ENCODE results near the gene SBF2. TPM values are rescaled to one million over a fixed set of nuclear protein-coding genes. Genes with fewer than 3 reads are reported as not detected.
A peak's percentile ranks its signal among the peaks of the same experiment; 100 is the strongest.

Gene SBF2
- total RNA-seq, 1 experiment from 2014 or later, result 13.8 TPM

GRCh38 chr11:9878936-9879335, 415.1 kb downstream of the SBF2 start:
- Histone ChIP-seq H3K79me2 (ENCODE audit: low read length) (no peaks in the 10 kb centered on the region), H3K9me3 (ENCODE audit: low read length) (no peaks in the 10 kb centered on the region), H3K9me2 (replicated peaks; ENCODE audit: insufficient read depth, low read length) (no peaks in the 10 kb centered on the region), H3K4me2 (ENCODE audit: low read depth, low read length, poor library complexity, severe bottlenecking) (no peak overlapping the region), H3K4me3 (ENCODE audit: low read length) (no peak overlapping the region), H3K9ac (ENCODE audit: low read length) (no peak overlapping the region), H3K4me1 (ENCODE audit: low read length) (no peaks in the 10 kb centered on the region), H4K20me1 (ENCODE audit: insufficient read depth, low read depth, low read length) (no peaks in the 10 kb centered on the region), H3K36me3 (ENCODE audit: insufficient read depth, low read length) (no peaks in the 10 kb centered on the region), H2AFZ (ENCODE audit: low read length) (no peak overlapping the region), H3K27ac (ENCODE audit: low read length) (no peak overlapping the region), H3K27me3 (ENCODE audit: low read length) (no peaks in the 10 kb centered on the region)
- DNase-seq, result peak; percentile 37

- H2AFZ ChIP-seq (ENCODE audit: low read length), result no peak overlapping the region
- H3K4me2 ChIP-seq (ENCODE audit: low read depth, low read length, poor library complexity, severe bottlenecking), result no peak overlapping the region
- H3K4me3 ChIP-seq (ENCODE audit: low read length), result no peak overlapping the region
- no peak overlapping the region for H3K9ac ChIP-seq (ENCODE audit: low read length)
- H3K9me3 ChIP-seq (ENCODE audit: low read length), result no peaks in the 10 kb centered on the region
- no peaks in the 10 kb centered on the region for H3K36me3 ChIP-seq (ENCODE audit: insufficient read depth, low read length)
- H3K4me1 ChIP-seq (ENCODE audit: low read length), result no peaks in the 10 kb centered on the region
- H3K79me2 ChIP-seq (ENCODE audit: low read length), result no peaks in the 10 kb centered on the region
- no peaks in the 10 kb centered on the region for H3K9me2 ChIP-seq (replicated peaks; ENCODE audit: insufficient read depth, low read length)
- no peaks in the 10 kb centered on the region for H4K20me1 ChIP-seq (ENCODE audit: insufficient read depth, low read depth, low read length)
- no peak overlapping the region for H3K27ac ChIP-seq (ENCODE audit: low read length)
- H3K27me3 ChIP-seq (ENCODE audit: low read length), result no peaks in the 10 kb centered on the region
- DNase-seq, result peak; percentile 1
These were observed 417.7 kb downstream of the SBF2 start for GRCh38 chr11:9876331-9876730.

- Histone ChIP-seq H3K4me2 (ENCODE audit: low read depth, low read length, poor library complexity, severe bottlenecking) (no peak overlapping the region), H4K20me1 (ENCODE audit: insufficient read depth, low read depth, low read length) (no peaks in the 10 kb centered on the region), H3K9me3 (ENCODE audit: low read length) (no peaks in the 10 kb centered on the region)
These were observed 418.2 kb downstream of the SBF2 start for GRCh38 chr11:9875862-9876261.

GRCh38 chr11:9875399-9875798, 418.6 kb downstream of the SBF2 start:
- no peak overlapping the region for H3K4me2 ChIP-seq (ENCODE audit: low read depth, low read length, poor library complexity, severe bottlenecking)
- H3K4me1 ChIP-seq (ENCODE audit: low read length), result no peaks in the 10 kb centered on the region
- no peak overlapping the region for H2AFZ ChIP-seq (ENCODE audit: low read length)
- no peaks in the 10 kb centered on the region for H4K20me1 ChIP-seq (ENCODE audit: insufficient read depth, low read depth, low read length)
- H3K36me3 ChIP-seq (ENCODE audit: insufficient read depth, low read length), result no peaks in the 10 kb centered on the region
- H3K79me2 ChIP-seq (ENCODE audit: low read length), result no peaks in the 10 kb centered on the region
- H3K9ac ChIP-seq (ENCODE audit: low read length), result no peak overlapping the region
- peak; percentile 2 for DNase-seq
- H3K9me2 ChIP-seq (replicated peaks; ENCODE audit: insufficient read depth, low read length), result no peaks in the 10 kb centered on the region
- no peaks in the 10 kb centered on the region for H3K9me3 ChIP-seq (ENCODE audit: low read length)
- no peak overlapping the region for H3K27ac ChIP-seq (ENCODE audit: low read length)
- H3K27me3 ChIP-seq (ENCODE audit: low read length), result no peaks in the 10 kb centered on the region
- H3K4me3 ChIP-seq (ENCODE audit: low read length), result no peak overlapping the region

More at GRCh38 chr11:9875862-9876261, 418.2 kb downstream of the SBF2 start:
- Histone ChIP-seq H3K9ac (ENCODE audit: low read length) (no peak overlapping the region), H3K27ac (ENCODE audit: low read length) (no peak overlapping the region), H2AFZ (ENCODE audit: low read length) (no peak overlapping the region), H3K36me3 (ENCODE audit: insufficient read depth, low read length) (no peaks in the 10 kb centered on the region), H3K79me2 (ENCODE audit: low read length) (no peaks in the 10 kb centered on the region), H3K9me2 (replicated peaks; ENCODE audit: insufficient read depth, low read length) (no peaks in the 10 kb centered on the region), H3K27me3 (ENCODE audit: low read length) (no peaks in the 10 kb centered on the region), H3K4me3 (ENCODE audit: low read length) (no peak overlapping the region), H3K4me1 (ENCODE audit: low read length) (no peaks in the 10 kb centered on the region)
- peak; percentile 16 for DNase-seq

GRCh38 chr11:9874466-9874865, 419.6 kb downstream of the SBF2 start:
- H3K79me2 ChIP-seq (ENCODE audit: low read length), result no peaks in the 10 kb centered on the region
- no peaks in the 10 kb centered on the region for H3K27me3 ChIP-seq (ENCODE audit: low read length)
- no peak overlapping the region for H3K4me2 ChIP-seq (ENCODE audit: low read depth, low read length, poor library complexity, severe bottlenecking)
- no peaks in the 10 kb centered on the region for H3K9me2 ChIP-seq (replicated peaks; ENCODE audit: insufficient read depth, low read length)
- H2AFZ ChIP-seq (ENCODE audit: low read length), result no peak overlapping the region
- no peaks in the 10 kb centered on the region for H4K20me1 ChIP-seq (ENCODE audit: insufficient read depth, low read depth, low read length)
- H3K9me3 ChIP-seq (ENCODE audit: low read length), result no peaks in the 10 kb centered on the region
- H3K4me3 ChIP-seq (ENCODE audit: low read length), result no peak overlapping the region
- H3K4me1 ChIP-seq (ENCODE audit: low read length), result no peaks in the 10 kb centered on the region
- no peak overlapping the region for H3K27ac ChIP-seq (ENCODE audit: low read length)
- DNase-seq, result peak; percentile 17
- no peak overlapping the region for H3K9ac ChIP-seq (ENCODE audit: low read length)
- no peaks in the 10 kb centered on the region for H3K36me3 ChIP-seq (ENCODE audit: insufficient read depth, low read length)

- Histone ChIP-seq H3K4me1 (ENCODE audit: low read length) (no peaks in the 10 kb centered on the region), H2AFZ (ENCODE audit: low read length) (no peak overlapping the region), H3K9me3 (ENCODE audit: low read length) (no peaks in the 10 kb centered on the region), H3K27ac (ENCODE audit: low read length) (no peak overlapping the region), H3K4me2 (ENCODE audit: low read depth, low read length, poor library complexity, severe bottlenecking) (no peak overlapping the region), H3K27me3 (ENCODE audit: low read length) (no peaks in the 10 kb centered on the region), H3K79me2 (ENCODE audit: low read length) (no peaks in the 10 kb centered on the region), H3K36me3 (ENCODE audit: insufficient read depth, low read length) (no peaks in the 10 kb centered on the region), H3K9me2 (replicated peaks; ENCODE audit: insufficient read depth, low read length) (no peaks in the 10 kb centered on the region), H4K20me1 (ENCODE audit: insufficient read depth, low read depth, low read length) (no peaks in the 10 kb centered on the region), H3K9ac (ENCODE audit: low read length) (no peak overlapping the region), H3K4me3 (ENCODE audit: low read length) (no peak overlapping the region)
- peak; percentile 31 for DNase-seq
These were observed 425.4 kb downstream of the SBF2 start for GRCh38 chr11:9868641-9869040.

- no peak overlapping the region for H3K4me3 ChIP-seq (ENCODE audit: low read length)
- H3K36me3 ChIP-seq (ENCODE audit: insufficient read depth, low read length), result no peaks in the 10 kb centered on the region
- H2AFZ ChIP-seq (ENCODE audit: low read length), result no peak overlapping the region
- no peak overlapping the region for H3K27ac ChIP-seq (ENCODE audit: low read length)
- no peaks in the 10 kb centered on the region for H3K9me2 ChIP-seq (replicated peaks; ENCODE audit: insufficient read depth, low read length)
- H4K20me1 ChIP-seq (ENCODE audit: insufficient read depth, low read depth, low read length), result no peaks in the 10 kb centered on the region
- DNase-seq, result no peak
- no peaks in the 10 kb centered on the region for H3K9me3 ChIP-seq (ENCODE audit: low read length)
- 0 out of 2 replicates have a peak, but pooled peaks cover 4% of the 10 kb centered on the region for H3K4me1 ChIP-seq (ENCODE audit: low read length)
- no peaks in the 10 kb centered on the region for H3K27me3 ChIP-seq (ENCODE audit: low read length)
- no peak overlapping the region for H3K4me2 ChIP-seq (ENCODE audit: low read depth, low read length, poor library complexity, severe bottlenecking)
- H3K9ac ChIP-seq (ENCODE audit: low read length), result no peak overlapping the region
- no peaks in the 10 kb centered on the region for H3K79me2 ChIP-seq (ENCODE audit: low read length)
These were observed 431.0 kb downstream of the SBF2 start for GRCh38 chr11:9862981-9863380.

- H3K27me3 ChIP-seq (ENCODE audit: low read length), result no peaks in the 10 kb centered on the region
- no peak overlapping the region for H3K9ac ChIP-seq (ENCODE audit: low read length)
- DNase-seq, result peak; percentile 85
- 0 out of 2 replicates have a peak, but pooled peaks cover 4% of the 10 kb centered on the region for H3K4me1 ChIP-seq (ENCODE audit: low read length)
- H3K79me2 ChIP-seq (ENCODE audit: low read length), result no peaks in the 10 kb centered on the region
- no peaks in the 10 kb centered on the region for H3K36me3 ChIP-seq (ENCODE audit: insufficient read depth, low read length)
- no peaks in the 10 kb centered on the region for H3K9me2 ChIP-seq (replicated peaks; ENCODE audit: insufficient read depth, low read length)
- H3K4me3 ChIP-seq (ENCODE audit: low read length), result no peak overlapping the region
- H2AFZ ChIP-seq (ENCODE audit: low read length), result no peak overlapping the region
- H3K9me3 ChIP-seq (ENCODE audit: low read length), result no peaks in the 10 kb centered on the region
- H3K27ac ChIP-seq (ENCODE audit: low read length), result no peak overlapping the region
- H3K4me2 ChIP-seq (ENCODE audit: low read depth, low read length, poor library complexity, severe bottlenecking), result no peak overlapping the region
- no peaks in the 10 kb centered on the region for H4K20me1 ChIP-seq (ENCODE audit: insufficient read depth, low read depth, low read length)
These were observed 431.9 kb downstream of the SBF2 start for GRCh38 chr11:9861860-9862725.

All from Karpas-422 (cell line).